A549 (cell line): ENCODE results near the gene PRSS2. TPM values are rescaled to one million over a fixed set of nuclear protein-coding genes. Genes with fewer than 3 reads are reported as not detected.

Experiments used
- ATAC-seq, 2 experiments: fragments of 200-7000 bp in 1 of 2; fragments of >200 bp in 1 of 2; cut with Nextera tagmentation in 1 of 2; cut with Tn5 transposase in 1 of 2; 3 replicates each; pipeline versions ENCODE4 v1.8.0 to v1.9.1; 2018 to 2020; ENCODE audit warnings: mild to moderate bottlenecking in 1 of 2, moderate library complexity in 1 of 2
- CTCF ChIA-PET: fragments of 300-600 bp; sonication (Branson Sonifier 250); formaldehyde crosslinking; extraction: SDS; loops from one replicate; lab custom pipeline; 2021; ENCODE audit warnings: antibody characterized with exemption, inconsistent platforms; lab: Yijun Ruan, JAX
- POLR2A ChIA-PET: fragments of 350-600 bp; formaldehyde crosslinking; extraction: SDS; loops from one replicate; lab custom pipeline; 2021; ENCODE audit warnings: antibody characterized with exemption, inconsistent platforms; lab: Yijun Ruan, JAX
- DNase-seq, 2 experiments: peaks; one replicate each; pipeline versions ENCODE4 v3.0.0 to v3.0.0-alpha.2; 2011 to 2016; ENCODE audit warnings: low read depth in 1 of 2, low spot score in 1 of 2
- FAIRE-seq: peaks from 2 replicates; lab custom pipeline; 2011; peaks lifted over from hg19 to GRCh38; lab: Jason Lieb, UNC
- H3K27ac ChIP-seq, 2 experiments: fragments of >200 bp; sonication (Bioruptor Twin); formaldehyde crosslinking; 3 replicates each; pipeline ENCODE4 v1.5.1; 2016 to 2017
- H3K4me1 ChIP-seq: fragments of >200 bp; sonication (Bioruptor Twin); formaldehyde crosslinking; 3 replicates; pipeline ENCODE4 v1.6.1; 2016
- H3K4me2 ChIP-seq: fragments of >200 bp; sonication (Bioruptor Twin); formaldehyde crosslinking; 3 replicates; pipeline ENCODE4 v1.6.1; 2016
- H3K4me3 ChIP-seq: fragments of >200 bp; sonication (Bioruptor Twin); formaldehyde crosslinking; 3 replicates; pipeline ENCODE4 v1.5.1; 2016
- H3K9me3 ChIP-seq: fragments of >200 bp; sonication (Bioruptor Twin); formaldehyde crosslinking; 3 replicates; pipeline ENCODE4 v1.6.1; 2016
- CBX8 ChIP-seq: fragments of 200-600 bp; sonication (generic); IDR thresholded peaks from 2 replicates; pipeline ENCODE4 v1.6.1; 2016
- CEBPB ChIP-seq, 2 experiments: fragments of >200 bp in 1 of 2; sonication (Bioruptor Twin) in 1 of 2; formaldehyde crosslinking in 1 of 2; IDR thresholded peaks; 2 replicates each; pipeline ENCODE4 v1.6.1; 2012 to 2016
- CHD2 ChIP-seq: fragments of 150-350 bp; IDR thresholded peaks from 2 replicates; pipeline ENCODE4 v1.6.1; 2014; ENCODE audit warnings: low read length; ENCODE audit not compliant: partially characterized antibody
- FOXS1 ChIP-seq: fragments of 250-450 bp; sonication (Bioruptor Pico); IDR thresholded peaks from 2 replicates; pipeline ENCODE4 v1.5.0; 2020; ENCODE audit warnings: mild to moderate bottlenecking, moderate library complexity
- HOXB5 ChIP-seq: fragments of 250-450 bp; sonication (Bioruptor Pico); IDR thresholded peaks from 2 replicates; pipeline ENCODE4 v1.5.0; 2020; ENCODE audit warnings: mild to moderate bottlenecking, moderate library complexity
- MAFK ChIP-seq: fragments of 450-650 bp; IDR thresholded peaks from 2 replicates; pipeline ENCODE4 v1.6.1; 2014; ENCODE audit not compliant: partially characterized antibody
- MAZ ChIP-seq: fragments of 150-350 bp; IDR thresholded peaks from 2 replicates; pipeline ENCODE4 v1.6.1; 2014; ENCODE audit warnings: antibody characterized with exemption, low read depth, low read length, borderline replicate concordance
- RAD21 ChIP-seq, 2 experiments: fragments of >200 bp in 1 of 2; sonication (Bioruptor Twin) in 1 of 2; formaldehyde crosslinking in 1 of 2; IDR thresholded peaks in 1 of 2; conservative IDR thresholded peaks in 1 of 2; 2 replicates in 1 of 2; 3 replicates in 1 of 2; pipeline ENCODE4 v1.6.1; 2012 to 2018; ENCODE audit warnings: inconsistent platforms in 1 of 2
- REST ChIP-seq: fragments of 200-600 bp; sonication (generic); IDR thresholded peaks from 2 replicates; pipeline ENCODE4 v1.6.1; 2016; ENCODE audit warnings: antibody characterized with exemption, mild to moderate bottlenecking, moderate library complexity
- WGBS: methylation state at CpG from one replicate; pipeline ENCODE4 v1.1.6; 2017; ENCODE audit errors: missing lambda C conversion rate; 5-methylcytosine and 5-hydroxymethylcytosine counted together
- polyA plus RNA-seq, 4 experiments: library from polyadenylated mRNA; depleted of rRNA in 3 of 4; stranded (reverse); fragments of >200 nt; fragmentation: RNase III in 1 of 4; extraction: RNeasy Plus Mini Kit Qiagen cat#74134 plus additional on column Dnase treatment in 1 of 4; gene quantifications; 2 replicates in 3 of 4; 3 replicates in 1 of 4; pipeline ENCODE4 v1.2.3, GENCODE V29; 2011 to 2017
- small RNA-seq, 6 experiments: library from RNA; depleted of rRNA; stranded (forward); fragments of <200 nt; gene quantifications; one replicate each; pipeline ENCODE3, GENCODE V24; 2012

PRSS2 gene
- polyA plus RNA-seq, 2 of the 4 experiments (the other 2 are of a cell fraction) = not detected

- TF ChIP-seq CEBPB (IDR thresholded peaks at IDR 0.05) (no peak), CHD2 (no peak), RAD21 (conservative IDR thresholded peaks at IDR 0.05 in 1 of 2, IDR thresholded peaks at IDR 0.05 in 1 of 2) (no peak), CBX8 (no peak), REST (no peak)
These were observed 48.8 kb downstream of the PRSS2 start (continued) for GRCh38 chr7:142819530-142819929.

DNA sequence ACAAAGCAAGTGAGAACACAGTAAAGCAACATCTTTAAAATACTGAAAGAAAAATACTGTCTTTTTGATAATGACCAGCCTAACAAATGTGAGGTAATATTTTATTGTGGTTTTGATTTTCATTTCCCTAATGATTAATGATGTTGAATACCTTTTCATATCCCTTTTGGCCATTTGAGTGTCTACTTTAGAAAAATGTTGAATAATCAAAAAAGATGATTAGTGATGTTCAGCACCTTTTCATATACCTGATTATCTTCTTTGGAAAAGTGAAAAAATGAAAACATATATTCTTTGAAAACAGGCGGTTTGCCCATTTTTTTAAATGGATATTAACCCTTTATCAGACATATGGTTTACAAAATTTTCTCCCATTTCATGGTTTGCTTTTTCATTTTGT is 51.9 kb downstream of the PRSS2 start:
- POLR2A ChIA-PET = no interaction called here
- CTCF ChIA-PET = no interaction called here

More for the DNA sequence above, 51.9 kb downstream of the PRSS2 start:
- WGBS = 2% methylated on average over 1 of the region's 1 CpG
- peak; percentile 7 for FAIRE-seq
- H3K27ac ChIP-seq = no peak overlapping the region
- H3K4me2 ChIP-seq = no peak overlapping the region
- peaks cover 6% of the 10 kb centered on the region; the same call in 2 of the 3 replicates for H3K9me3 ChIP-seq
- ATAC-seq = no peak
- TF ChIP-seq FOXS1 (CRISPR knock-in tag) = no peak
- peak; percentile 9 for TF ChIP-seq MAFK
- TF ChIP-seq MAZ = no peak
- no peak for TF ChIP-seq HOXB5 (CRISPR knock-in tag)
- H3K4me1 ChIP-seq = no peaks in the 10 kb centered on the region
- no peak overlapping the region for H3K4me3 ChIP-seq
- DNase-seq = no peak

Small RNAs within 50 kb of the gene (small RNA-seq; reads per million reads assigned to genes)
- gene TRBD1 (0 reads per million in 6 experiments), gene TRBJ1-1 (0 reads per million in 6 experiments), gene TRBJ1-2 (0 reads per million in 6 experiments), gene TRBJ1-3 (0 reads per million in 6 experiments), gene TRBJ1-4 (0 reads per million in 6 experiments), gene TRBJ1-5 (0 reads per million in 6 experiments), gene TRBJ1-6 (0 reads per million in 6 experiments), gene TRBJ2-1 (0 reads per million in 6 experiments), gene TRBJ2-2 (0 to 0.43 (median 0) reads per million in 6 experiments), gene TRBJ2-2P (0 reads per million in 6 experiments), gene TRBJ2-3 (0 reads per million in 6 experiments), gene TRBJ2-4 (0 reads per million in 6 experiments), gene TRBJ2-5 (0 reads per million in 6 experiments), gene TRBJ2-6 (0 reads per million in 6 experiments), gene TRBJ2-7 (0 reads per million in 6 experiments)

Other genes with a start within 250 kb of the PRSS2 start
- not detected in 2 replicates for gene PRSS1, start 21.5 kb upstream of the PRSS2 start, polyA plus RNA-seq (2011; rRNA removed)
- not detected in 3 replicates for gene PRSS1, start 21.5 kb upstream of the PRSS2 start, polyA plus RNA-seq (2017; fragmentation: RNase III; extraction: RNeasy Plus Mini Kit Qiagen cat#74134 plus additional on column Dnase treatment)
- 0.26 and 0.32 TPM in 2 replicates for gene EPHB6, start 84.1 kb downstream of the PRSS2 start, polyA plus RNA-seq (2011; rRNA removed)
- 0.14 to 0.37 TPM (median 0.22 TPM) in 3 replicates for gene EPHB6, start 84.1 kb downstream of the PRSS2 start, polyA plus RNA-seq (2017; fragmentation: RNase III; extraction: RNeasy Plus Mini Kit Qiagen cat#74134 plus additional on column Dnase treatment)
- gene TRPV6, start 114.8 kb downstream of the PRSS2 start, polyA plus RNA-seq (2011; rRNA removed) = 0.04 TPM in 1 of 2 replicates, not detected in the other
- not detected in 3 replicates for gene TRPV6, start 114.8 kb downstream of the PRSS2 start, polyA plus RNA-seq (2017; fragmentation: RNase III; extraction: RNeasy Plus Mini Kit Qiagen cat#74134 plus additional on column Dnase treatment)
- not detected in 2 replicates for gene TRPV5, start 162.8 kb downstream of the PRSS2 start, polyA plus RNA-seq (2011; rRNA removed)
- gene TRPV5, start 162.8 kb downstream of the PRSS2 start, polyA plus RNA-seq (2017; fragmentation: RNase III; extraction: RNeasy Plus Mini Kit Qiagen cat#74134 plus additional on column Dnase treatment) = not detected in 3 replicates
- gene LLCFC1, start 168.5 kb downstream of the PRSS2 start, polyA plus RNA-seq (2011; rRNA removed) = not detected in 2 replicates
- not detected in 3 replicates for gene LLCFC1, start 168.5 kb downstream of the PRSS2 start, polyA plus RNA-seq (2017; fragmentation: RNase III; extraction: RNeasy Plus Mini Kit Qiagen cat#74134 plus additional on column Dnase treatment)
- 0.14 and 0.33 TPM in 2 replicates for gene KEL, start 191.4 kb downstream of the PRSS2 start, polyA plus RNA-seq (2011; rRNA removed)
- not detected in 3 replicates for gene KEL, start 191.4 kb downstream of the PRSS2 start, polyA plus RNA-seq (2017; fragmentation: RNase III; extraction: RNeasy Plus Mini Kit Qiagen cat#74134 plus additional on column Dnase treatment)